Duodenal mucosa (tissue), 2 donors: ENCODE measurements around the gene SAP25.
"Not testable (repeated sequence)": the region's sequence is repeated elsewhere in the genome, so short reads cannot be mapped to it uniquely, and the experiment has no call there.

Experiments
- H3K27ac ChIP-seq: one replicate; pipeline ENCODE4 v1.7.0; 2013; ENCODE audit warnings: low read depth, low read length
- H3K27me3 ChIP-seq, 2 donors: one replicate each; pipeline ENCODE4 v1.7.0; 2013; ENCODE audit warnings: low read length in 2 of 2, control low read depth in 1 of 2; ENCODE audit not compliant: insufficient read depth in 2 of 2, control insufficient read depth in 1 of 2
- H3K36me3 ChIP-seq, 2 donors: one replicate each; pipeline ENCODE4 v1.7.0; 2013; ENCODE audit warnings: low read length in 2 of 2, control low read depth in 1 of 2; ENCODE audit not compliant: insufficient read depth in 2 of 2, control insufficient read depth in 1 of 2
- H3K4me1 ChIP-seq, 2 donors: one replicate each; pipeline ENCODE4 v1.7.0; 2013; ENCODE audit warnings: low read length in 2 of 2, control low read depth in 1 of 2; ENCODE audit not compliant: insufficient read depth in 2 of 2, control insufficient read depth in 1 of 2
- H3K4me3 ChIP-seq, 2 donors: one replicate each; pipeline ENCODE4 v1.7.0; 2013; ENCODE audit warnings: low read length in 2 of 2, low read depth in 1 of 2
- H3K9ac ChIP-seq, 2 donors: one replicate each; pipeline ENCODE4 v1.7.0; 2013; ENCODE audit warnings: low read length in 2 of 2, low read depth in 1 of 2
- H3K9me3 ChIP-seq, 2 donors: one replicate each; pipeline ENCODE4 v1.7.0; 2013; ENCODE audit warnings: low read length in 2 of 2, control low read depth in 1 of 2; ENCODE audit not compliant: control insufficient read depth in 1 of 2

The SAP25 gene

DNA sequence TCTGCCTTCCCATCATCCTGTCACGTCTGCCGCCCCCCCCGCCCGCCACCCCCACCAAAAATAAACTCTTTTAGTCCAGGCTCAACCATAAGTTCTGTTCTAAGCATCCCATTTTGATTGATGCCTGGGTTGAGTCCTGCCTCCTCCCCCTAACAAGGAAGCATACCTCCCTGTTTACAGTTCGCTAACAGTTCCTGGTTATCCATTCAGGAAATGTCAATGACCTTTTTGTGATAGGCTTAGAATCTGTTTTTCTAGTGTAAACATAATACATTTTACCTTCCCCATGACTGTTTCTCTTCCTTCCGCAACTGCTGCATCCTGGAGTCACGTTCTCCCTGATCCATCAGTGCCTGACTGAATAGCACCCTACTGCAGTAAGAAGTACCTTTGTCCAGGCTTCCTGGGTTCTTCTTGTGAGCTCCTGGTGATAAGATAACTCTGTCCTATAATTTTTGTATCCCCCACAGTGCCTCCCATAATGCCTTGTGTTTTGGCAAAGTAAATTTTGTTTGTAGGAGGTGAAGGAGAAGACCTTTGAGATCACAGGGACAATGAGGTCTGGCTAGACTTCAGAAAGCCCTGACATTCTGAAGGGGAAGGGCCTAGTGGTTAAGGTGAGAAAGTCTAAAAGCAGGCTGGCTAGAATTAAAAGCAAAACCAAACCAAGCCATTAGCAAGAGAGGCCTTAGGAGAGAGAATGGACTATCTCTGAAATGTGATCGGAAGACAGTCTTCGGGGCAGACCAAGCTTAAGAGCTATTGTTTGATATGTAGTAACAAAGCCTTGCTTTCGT lies 27.4 kb downstream of the SAP25 start:
- Histone ChIP-seq H3K27ac (peak overlapping the region; percentile 62), H3K27me3 (no peaks in the 10 kb centered on the region), H3K4me3 (peak overlapping the region; percentile 40), H3K36me3 (peaks cover 4 to 13% of the 10 kb centered on the region in 2 donors), H3K9ac (peak overlapping the region; percentile 30 to 33), H3K4me1 (peaks cover 46 to 65% of the 10 kb centered on the region in 2 donors), H3K9me3 (no peaks in the 10 kb centered on the region)

DNA sequence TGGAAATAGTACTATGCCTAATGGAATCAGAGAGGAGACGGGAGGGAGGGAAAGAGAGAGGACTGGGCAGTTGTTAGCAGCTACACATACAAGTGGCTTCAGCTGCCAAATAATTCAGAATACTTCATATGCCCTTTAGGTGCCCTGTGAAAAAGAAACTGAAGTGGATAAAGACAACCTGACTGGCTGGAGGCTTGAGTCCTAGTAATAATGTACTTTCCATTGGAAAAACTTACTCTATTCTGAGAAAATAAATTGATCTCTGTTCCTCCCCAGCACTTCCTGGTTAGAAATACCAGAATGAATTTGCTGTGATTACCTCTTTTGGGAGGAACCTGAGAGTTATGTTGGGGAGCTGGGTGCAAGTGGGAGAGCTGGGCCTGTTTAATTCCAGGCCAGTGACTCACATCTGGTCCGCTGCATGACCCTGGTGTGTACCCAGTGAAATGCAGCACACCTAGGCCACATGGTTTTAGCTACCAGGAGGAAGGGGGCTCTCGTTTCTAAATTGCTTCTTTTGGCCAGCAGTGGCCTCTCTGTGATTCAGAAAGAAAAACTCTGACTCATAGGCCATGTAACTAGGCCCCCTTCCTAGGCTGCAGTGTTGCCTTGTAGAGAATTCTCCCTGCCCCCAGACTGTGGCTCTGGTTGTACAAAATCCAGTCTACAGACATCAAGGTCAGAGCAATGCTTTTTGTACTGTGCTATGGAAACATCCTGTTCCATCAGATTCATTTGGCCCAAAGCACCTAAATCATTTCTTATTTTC lies 28.2 kb downstream of the SAP25 start:
- H3K27ac ChIP-seq: peak overlapping the region; percentile 62
- H3K4me1 ChIP-seq: peaks cover 51 to 71% of the 10 kb centered on the region in 2 donors
- H3K4me3 ChIP-seq: peak overlapping the region; percentile 19 to 40
- no peaks in the 10 kb centered on the region for H3K9me3 ChIP-seq
- H3K27me3 ChIP-seq: no peaks in the 10 kb centered on the region
- peaks cover 3 to 11% of the 10 kb centered on the region in 2 donors for H3K36me3 ChIP-seq
- peak overlapping the region; percentile 27 to 48 for H3K9ac ChIP-seq

GRCh38 chr7:100544967-100545359 lies 28.7 kb downstream of the SAP25 start:
- H3K36me3 ChIP-seq: peaks cover 0 to 7% of the 10 kb centered on the region in 2 donors
- H3K4me3 ChIP-seq: peak overlapping the region in 1 of 2 donors; percentile 40
- no peaks in the 10 kb centered on the region for H3K9me3 ChIP-seq
- peak overlapping the region; percentile 62 for H3K27ac ChIP-seq
- peak overlapping the region; percentile 27 to 48 for H3K9ac ChIP-seq
- no peaks in the 10 kb centered on the region for H3K27me3 ChIP-seq
- peaks cover 57 to 77% of the 10 kb centered on the region in 2 donors for H3K4me1 ChIP-seq

DNA sequence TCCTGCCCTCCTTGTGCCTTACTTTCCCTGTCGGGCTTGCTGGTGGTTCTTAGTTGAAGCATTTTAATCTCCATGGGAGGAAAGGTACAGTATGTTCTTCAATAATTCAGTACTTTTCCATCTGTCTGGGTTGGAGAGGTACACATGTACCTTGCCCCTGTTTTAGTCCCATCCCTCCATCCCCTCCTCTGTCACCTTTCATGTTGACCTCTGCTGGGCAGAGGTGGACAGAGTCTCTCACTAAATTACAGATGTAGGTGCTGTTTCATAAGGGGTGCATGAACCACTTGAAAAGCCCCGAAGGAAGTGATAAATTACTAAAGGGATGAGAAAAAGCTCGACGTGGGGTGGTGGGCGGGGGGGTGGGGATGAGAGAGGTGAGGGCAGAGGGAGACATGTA lies 29.3 kb downstream of the SAP25 start:
- Histone ChIP-seq H3K9me3 (no peaks in the 10 kb centered on the region), H3K4me3 (no peak overlapping the region), H3K4me1 (peaks cover 60 to 79% of the 10 kb centered on the region in 2 donors), H3K36me3 (peaks cover 0 to 7% of the 10 kb centered on the region in 2 donors), H3K27me3 (no peaks in the 10 kb centered on the region), H3K27ac (peak overlapping the region; percentile 62), H3K9ac (peak overlapping the region in 1 of 2 donors; percentile 27)

DNA sequence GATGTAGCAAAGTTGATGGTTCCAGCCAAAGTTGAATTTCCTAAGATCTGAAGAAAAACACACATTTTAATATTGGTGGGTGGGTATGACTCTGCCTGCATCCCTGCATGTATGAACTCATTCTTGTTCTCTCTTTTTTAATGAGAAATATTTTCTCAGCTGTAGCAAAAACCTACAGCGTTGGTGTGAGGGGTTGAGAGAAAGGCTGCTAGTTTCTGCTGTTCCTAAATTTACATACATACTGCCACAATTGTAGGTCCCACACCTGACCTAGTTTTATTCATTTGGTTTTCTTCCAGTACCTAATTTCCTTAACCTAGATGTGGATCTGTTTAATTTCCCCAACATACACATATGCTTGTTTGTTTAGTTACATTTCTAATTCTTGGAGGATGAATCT lies 30.1 kb downstream of the SAP25 start:
- peaks cover 0 to 1% of the 10 kb centered on the region in 2 donors for H3K36me3 ChIP-seq
- no peaks in the 10 kb centered on the region for H3K27me3 ChIP-seq
- H3K4me1 ChIP-seq: peaks cover 61 to 79% of the 10 kb centered on the region in 2 donors
- H3K4me3 ChIP-seq: no peak overlapping the region
- no peak overlapping the region for H3K27ac ChIP-seq
- H3K9ac ChIP-seq: peak overlapping the region in 1 of 2 donors; percentile 36
- no peaks in the 10 kb centered on the region for H3K9me3 ChIP-seq

- H3K4me1 ChIP-seq: peaks cover 49 to 64% of the 10 kb centered on the region in 2 donors
- H3K9ac ChIP-seq, H3K27ac ChIP-seq, H3K9me3 ChIP-seq, H3K27me3 ChIP-seq, H3K36me3 ChIP-seq, H3K4me3 ChIP-seq: not testable (repeated sequence)
Observed at GRCh38 chr7:100541309-100541708, 32.4 kb downstream of the SAP25 start.

GRCh38 chr7:100540073-100540723 lies 33.5 kb downstream of the SAP25 start:
- peak overlapping the region; percentile 82 to 92 for H3K4me3 ChIP-seq
- H3K36me3 ChIP-seq: no peaks in the 10 kb centered on the region
- peaks cover 38 to 53% of the 10 kb centered on the region in 2 donors for H3K4me1 ChIP-seq
- H3K9ac ChIP-seq: peak overlapping the region; percentile 66
- no peaks in the 10 kb centered on the region for H3K27me3 ChIP-seq
- no peaks in the 10 kb centered on the region for H3K9me3 ChIP-seq
- no peak overlapping the region for H3K27ac ChIP-seq

DNA sequence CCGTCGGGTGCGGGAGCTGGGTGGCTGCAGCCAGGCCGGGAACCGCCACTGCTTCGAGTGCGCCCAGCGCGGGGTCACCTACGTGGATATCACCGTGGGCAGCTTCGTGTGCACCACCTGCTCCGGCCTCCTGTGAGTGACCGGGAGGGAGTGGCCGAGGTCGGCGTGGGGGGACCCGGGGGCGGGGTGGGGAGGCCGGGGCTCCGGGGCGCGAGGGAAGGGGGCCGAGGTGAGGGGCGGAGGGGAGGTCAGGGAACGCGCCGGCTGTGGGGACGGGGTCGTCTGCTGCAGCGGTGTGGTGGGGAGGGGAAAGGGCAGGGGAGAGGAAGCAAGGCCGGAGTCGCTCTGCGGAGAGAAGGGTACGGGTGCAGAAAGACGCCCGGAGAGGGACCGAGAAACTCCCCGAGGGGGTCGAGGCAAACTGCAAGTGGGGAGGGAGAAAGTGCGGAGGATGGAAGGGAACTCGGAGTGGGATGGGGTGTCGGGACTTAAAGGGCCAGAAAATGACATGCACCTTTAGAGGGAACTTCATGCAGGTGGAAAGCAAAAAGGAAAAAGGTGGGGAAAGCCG lies 34.2 kb downstream of the SAP25 start:
- H3K9me3 ChIP-seq: no peaks in the 10 kb centered on the region
- H3K4me1 ChIP-seq: peaks cover 33 to 46% of the 10 kb centered on the region in 2 donors
- H3K36me3 ChIP-seq: no peaks in the 10 kb centered on the region
- H3K27ac ChIP-seq: peak overlapping the region; percentile 73
- H3K27me3 ChIP-seq: no peaks in the 10 kb centered on the region
- H3K4me3 ChIP-seq: peak overlapping the region; percentile 82 to 92
- H3K9ac ChIP-seq: peak overlapping the region; percentile 66

DNA sequence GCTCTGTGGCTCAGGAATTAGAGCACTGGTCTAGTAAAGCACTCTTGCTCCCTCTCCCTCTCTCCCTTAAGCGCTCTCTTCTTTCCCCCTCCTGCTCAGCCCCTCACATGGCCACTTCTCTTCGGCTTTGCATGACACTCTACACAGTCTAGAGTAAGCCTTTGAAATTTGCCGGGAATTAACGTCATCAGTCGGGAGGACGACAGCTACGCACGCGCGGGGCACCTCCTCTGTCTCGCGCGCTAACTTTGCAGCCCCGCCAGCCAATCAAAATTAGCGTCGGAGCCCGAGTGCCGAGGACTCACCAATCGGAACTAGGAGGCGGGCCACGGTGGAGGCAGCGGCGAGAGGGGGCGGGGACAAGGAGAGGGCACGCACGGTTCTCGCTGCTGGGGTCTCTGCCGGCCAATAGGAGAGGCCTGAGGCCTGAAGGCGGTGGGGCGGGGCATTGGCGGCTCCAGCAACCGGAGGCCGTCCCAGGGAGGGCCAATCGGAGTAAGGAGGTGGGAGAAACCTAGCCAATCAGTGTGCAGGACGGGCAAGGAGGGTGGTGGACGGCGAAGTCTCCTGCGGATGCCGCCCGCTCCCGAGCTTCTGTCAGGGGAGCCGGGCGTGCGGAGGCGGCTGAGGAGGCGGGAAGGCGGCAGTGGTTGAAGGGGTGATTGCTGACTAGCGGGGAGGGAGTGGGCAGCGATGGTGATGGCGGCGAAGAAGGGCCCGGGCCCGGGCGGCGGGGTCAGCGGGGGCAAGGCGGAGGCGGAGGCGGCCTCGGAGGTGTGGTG lies 34.9 kb downstream of the SAP25 start, which contains the start of gene AGFG2:
Gene AGFG2, plus strand, starts transcription at position 550 of the 782 bp plus-strand sequence. Its CDS starts 144 bp downstream, at position 694.
- Histone ChIP-seq H3K27me3 (no peaks in the 10 kb centered on the region), H3K36me3 (no peaks in the 10 kb centered on the region), H3K4me3 (peak within 1 kb of the TSS; percentile 82 to 92), H3K9me3 (no peaks in the 10 kb centered on the region), H3K9ac (peak within 1 kb of the TSS; percentile 66), H3K4me1 (peaks cover 26 to 39% of the 10 kb centered on the region in 2 donors), H3K27ac (peak within 1 kb of the TSS; percentile 73)
